ENCODE measurements around the gene SGIP1.

GRCh38 chr1:66652556-66652955 lies 118.6 kb downstream of the SGIP1 start:
- TF ChIP-seq GATA2 (IDR thresholded peaks at IDR 0.05; ENCODE audit: low read depth, low read length) (no peak), GATA3 (IDR thresholded peaks at IDR 0.05; ENCODE audit: low read depth, low read length) (no peak)

All from SH-SY5Y (cell line).